Astrocyte (in vitro differentiated cells and primary cell): ENCODE measurements around the gene SGK2. TPM values are rescaled to one million over a fixed set of nuclear protein-coding genes. Genes with fewer than 3 reads are reported as not detected.

ENCODE experiments used
- DNase-seq: peaks from one replicate; pipeline ENCODE4 v3.0.0-alpha.2; 2010; ENCODE audit warnings: low read depth
- FAIRE-seq: peaks from 2 replicates; lab custom pipeline; 2011; peaks lifted over from hg19 to GRCh38; lab: Jason Lieb, UNC
- H2AFZ ChIP-seq: 2 replicates; pipeline ENCODE4 v1.6.0; 2012; ENCODE audit warnings: low read depth, low read length, inconsistent platforms
- H3K27ac ChIP-seq: 2 replicates; pipeline ENCODE4 v1.5.1; 2011; ENCODE audit warnings: low read depth, low read length, inconsistent platforms
- H3K27me3 ChIP-seq: 2 replicates; pipeline ENCODE4 v1.6.0; 2011; ENCODE audit warnings: low read length, inconsistent platforms; ENCODE audit not compliant: insufficient read depth
- H3K36me3 ChIP-seq: 2 replicates; pipeline ENCODE4 v1.5.1; 2011; ENCODE audit warnings: low read length, inconsistent platforms; ENCODE audit not compliant: insufficient read depth
- H3K4me1 ChIP-seq: 2 replicates; pipeline ENCODE4 v1.5.1; 2011; ENCODE audit warnings: low read length, inconsistent platforms; ENCODE audit not compliant: insufficient read depth
- H3K4me2 ChIP-seq: 2 replicates; pipeline ENCODE4 v1.6.0; 2012; ENCODE audit warnings: low read length, inconsistent platforms
- H3K4me3 ChIP-seq: 2 replicates; pipeline ENCODE4 v1.5.1; 2011; ENCODE audit warnings: low read depth, mild to moderate bottlenecking, low read length, inconsistent platforms; ENCODE audit not compliant: insufficient read depth
- H3K79me2 ChIP-seq: 2 replicates; pipeline ENCODE4 v1.6.0; 2012; ENCODE audit warnings: mild to moderate bottlenecking, low read length, inconsistent platforms; ENCODE audit not compliant: insufficient read depth
- H3K9ac ChIP-seq: 2 replicates; pipeline ENCODE4 v1.6.0; 2012; ENCODE audit warnings: mild to moderate bottlenecking, low read length, inconsistent platforms
- H3K9me3 ChIP-seq: 2 replicates; pipeline ENCODE4 v1.5.1; 2012; ENCODE audit warnings: low read depth, mild to moderate bottlenecking, low read length, inconsistent platforms; ENCODE audit not compliant: insufficient read depth
- H4K20me1 ChIP-seq: 2 replicates; pipeline ENCODE4 v1.6.0; 2012; ENCODE audit warnings: low read length, inconsistent platforms; ENCODE audit not compliant: insufficient read depth
- H3K27ac Mint-ChIP-seq: one replicate; pipeline ENCODE4 v1.8.0; 2021; ENCODE audit warnings: mild to moderate bottlenecking, mixed read lengths; ENCODE audit not compliant: unreplicated experiment
- H3K27me3 Mint-ChIP-seq: one replicate; pipeline ENCODE4 v1.8.0; 2021; ENCODE audit warnings: low read depth, mixed read lengths; ENCODE audit not compliant: unreplicated experiment
- H3K36me3 Mint-ChIP-seq: one replicate; pipeline ENCODE4 v1.8.0; 2021; ENCODE audit warnings: low read depth, mixed read lengths; ENCODE audit not compliant: unreplicated experiment
- H3K4me1 Mint-ChIP-seq: one replicate; pipeline ENCODE4 v1.8.0; 2021; ENCODE audit warnings: low read depth, mixed read lengths; ENCODE audit not compliant: unreplicated experiment
- H3K4me3 Mint-ChIP-seq: one replicate; pipeline ENCODE4 v1.8.0; 2021; ENCODE audit warnings: mild to moderate bottlenecking, moderate library complexity, mixed read lengths; ENCODE audit not compliant: unreplicated experiment
- H3K9me3 Mint-ChIP-seq: one replicate; pipeline ENCODE4 v1.8.0; 2021; ENCODE audit warnings: mild to moderate bottlenecking, mixed read lengths; ENCODE audit not compliant: unreplicated experiment
- EZH2 ChIP-seq: IDR thresholded peaks from 2 replicates; pipeline ENCODE4 v1.6.1; 2012; ENCODE audit warnings: mild to moderate bottlenecking, low read length, inconsistent platforms; ENCODE audit not compliant: insufficient read depth
- total RNA-seq: library from RNA; stranded (reverse); gene quantifications from 2 replicates; pipeline ENCODE4 v1.2.1, GENCODE V29; 2021
- TF ChIP-seq, protein P1 (sequence below): IDR thresholded peaks from 2 replicates; pipeline ENCODE4 v1.5.1; 2011; ENCODE audit warnings: low read depth, mild to moderate bottlenecking, inconsistent platforms, low read length, moderate library complexity; ENCODE audit not compliant: insufficient read depth

The SGK2 gene
- total RNA-seq, 1 donor from 2014 or later, result 0.64 TPM

DNA sequence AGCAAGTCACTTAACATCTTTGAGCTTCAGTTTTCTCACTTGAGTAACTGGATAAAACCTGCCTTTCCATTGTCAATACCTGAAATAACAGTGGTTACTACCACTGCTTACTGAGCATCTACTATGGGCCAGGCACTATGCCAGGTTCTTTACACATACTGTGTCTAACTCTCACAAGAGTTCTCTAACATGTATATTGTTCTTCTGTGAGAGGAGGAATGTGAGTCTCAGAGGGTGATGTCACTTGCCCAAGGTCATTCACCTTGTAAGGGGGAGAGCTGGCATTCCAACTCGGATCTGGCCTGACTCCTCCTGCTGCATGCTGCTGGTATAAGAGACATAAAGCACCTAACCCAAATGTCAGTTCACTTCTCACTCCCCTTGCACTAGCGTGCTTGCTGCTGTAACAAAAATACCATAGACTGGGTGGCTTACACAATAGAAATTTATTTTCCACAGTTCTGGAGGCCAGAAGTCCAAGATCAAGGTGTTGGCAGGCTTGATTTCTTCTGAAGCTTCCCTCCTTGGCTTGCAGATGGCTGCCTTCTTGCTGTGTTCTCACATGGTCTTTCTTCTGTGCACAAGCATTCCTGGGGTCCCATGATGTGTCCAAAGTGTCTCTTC lies 21.9 kb upstream of the SGK2 start:
- DNase-seq (no peak), FAIRE-seq (no peak)
- H3K27me3 Mint-ChIP-seq, result peaks cover 5% of the 10 kb centered on the region
- H3K36me3 Mint-ChIP-seq, result peaks cover 14% of the 10 kb centered on the region
- H3K4me3 ChIP-seq, result no peak overlapping the region
- H3K27ac ChIP-seq, result no peak overlapping the region
- no peak overlapping the region for H3K9ac ChIP-seq
- H3K4me1 Mint-ChIP-seq, result peaks cover 2% of the 10 kb centered on the region
- no peak overlapping the region for H3K27ac Mint-ChIP-seq
- H3K4me1 ChIP-seq, result no peaks in the 10 kb centered on the region
- no peaks in the 10 kb centered on the region for H3K36me3 ChIP-seq
- H3K9me3 ChIP-seq, result no peaks in the 10 kb centered on the region
- peaks cover 7% of the 10 kb centered on the region for H4K20me1 ChIP-seq
- H3K4me3 Mint-ChIP-seq, result no peak overlapping the region
- H3K9me3 Mint-ChIP-seq, result peaks cover 2% of the 10 kb centered on the region
- H3K79me2 ChIP-seq, result no peaks in the 10 kb centered on the region
- H3K27me3 ChIP-seq, result no peaks in the 10 kb centered on the region
- H3K4me2 ChIP-seq, result no peak overlapping the region
- H2AFZ ChIP-seq, result no peak overlapping the region
- no peak for TF ChIP-seq EZH2
- TF ChIP-seq, protein P1, sequence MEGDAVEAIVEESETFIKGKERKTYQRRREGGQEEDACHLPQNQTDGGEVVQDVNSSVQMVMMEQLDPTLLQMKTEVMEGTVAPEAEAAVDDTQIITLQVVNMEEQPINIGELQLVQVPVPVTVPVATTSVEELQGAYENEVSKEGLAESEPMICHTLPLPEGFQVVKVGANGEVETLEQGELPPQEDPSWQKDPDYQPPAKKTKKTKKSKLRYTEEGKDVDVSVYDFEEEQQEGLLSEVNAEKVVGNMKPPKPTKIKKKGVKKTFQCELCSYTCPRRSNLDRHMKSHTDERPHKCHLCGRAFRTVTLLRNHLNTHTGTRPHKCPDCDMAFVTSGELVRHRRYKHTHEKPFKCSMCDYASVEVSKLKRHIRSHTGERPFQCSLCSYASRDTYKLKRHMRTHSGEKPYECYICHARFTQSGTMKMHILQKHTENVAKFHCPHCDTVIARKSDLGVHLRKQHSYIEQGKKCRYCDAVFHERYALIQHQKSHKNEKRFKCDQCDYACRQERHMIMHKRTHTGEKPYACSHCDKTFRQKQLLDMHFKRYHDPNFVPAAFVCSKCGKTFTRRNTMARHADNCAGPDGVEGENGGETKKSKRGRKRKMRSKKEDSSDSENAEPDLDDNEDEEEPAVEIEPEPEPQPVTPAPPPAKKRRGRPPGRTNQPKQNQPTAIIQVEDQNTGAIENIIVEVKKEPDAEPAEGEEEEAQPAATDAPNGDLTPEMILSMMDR, result no peak

DNA sequence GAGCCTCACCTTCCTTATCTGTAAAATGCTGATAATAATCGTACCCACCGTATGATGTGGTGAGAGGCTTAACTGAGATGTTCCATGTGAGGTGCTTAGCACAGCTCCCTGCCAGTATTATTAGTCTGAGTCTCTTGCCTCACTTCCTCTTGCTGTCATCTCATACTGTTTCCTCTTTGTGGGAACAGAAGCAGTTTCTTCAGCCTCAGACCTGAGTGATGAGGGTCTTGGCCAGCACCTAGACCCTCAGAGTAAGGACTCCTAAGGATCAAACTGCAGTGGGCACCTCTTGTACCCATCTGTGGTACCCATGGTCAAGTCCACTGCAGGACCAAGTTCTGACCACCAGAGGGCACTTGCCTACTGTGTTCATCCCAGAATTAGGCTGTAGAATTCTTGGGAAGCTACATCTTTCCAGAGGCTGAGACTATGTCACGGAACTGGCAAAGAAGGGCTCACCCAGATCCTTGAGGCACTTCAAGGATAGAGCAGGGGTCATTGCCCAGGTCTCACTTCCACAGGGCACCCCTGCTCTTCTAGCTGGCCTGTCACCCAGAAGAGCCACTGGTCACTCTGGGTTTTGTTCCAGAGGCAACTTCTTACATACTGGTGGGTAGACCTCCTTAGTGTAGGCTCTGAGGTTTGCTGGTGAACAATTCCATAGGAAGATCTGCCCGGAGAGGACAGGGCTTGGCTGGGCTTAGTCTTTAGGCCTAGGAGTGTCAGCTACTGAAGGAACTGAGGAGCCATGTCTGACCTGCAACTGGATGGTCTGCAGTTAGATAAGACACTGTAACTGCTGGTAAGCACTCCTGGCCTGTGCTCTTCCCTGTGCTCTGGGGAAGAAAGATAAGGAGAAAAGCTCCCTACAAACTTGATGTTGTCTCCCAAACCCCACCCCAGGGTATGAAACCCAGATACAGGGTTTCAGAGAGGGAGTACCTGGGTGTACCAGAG lies 20.6 kb upstream of the SGK2 start:
- H3K4me1 Mint-ChIP-seq, result peaks cover 2% of the 10 kb centered on the region
- H3K27me3 ChIP-seq, result no peaks in the 10 kb centered on the region
- no peaks in the 10 kb centered on the region for H3K4me1 ChIP-seq
- H3K36me3 ChIP-seq, result no peaks in the 10 kb centered on the region
- H3K4me3 ChIP-seq, result no peak overlapping the region
- peaks cover 14% of the 10 kb centered on the region for H3K36me3 Mint-ChIP-seq
- no peak overlapping the region for H3K27ac ChIP-seq
- no peak overlapping the region for H2AFZ ChIP-seq
- H3K4me3 Mint-ChIP-seq, result no peak overlapping the region
- DNase-seq (peak; percentile 27), FAIRE-seq (peak; percentile 23)
- no peak overlapping the region for H3K27ac Mint-ChIP-seq
- H3K4me2 ChIP-seq, result no peak overlapping the region
- TF ChIP-seq, protein P1, result peak; percentile 95
- TF ChIP-seq EZH2, result no peak
- no peaks in the 10 kb centered on the region for H3K79me2 ChIP-seq
- peaks cover 5% of the 10 kb centered on the region for H3K27me3 Mint-ChIP-seq
- H3K9ac ChIP-seq, result no peak overlapping the region
- peaks cover 2% of the 10 kb centered on the region for H3K9me3 Mint-ChIP-seq
- H4K20me1 ChIP-seq, result peaks cover 7% of the 10 kb centered on the region
- no peaks in the 10 kb centered on the region for H3K9me3 ChIP-seq
